ENCODE results near the gene PRRX2. TPM values are rescaled to one million over a fixed set of nuclear protein-coding genes. Genes with fewer than 3 reads are reported as not detected.
"Not testable (repeated sequence)": the region's sequence is repeated elsewhere in the genome, so short reads cannot be mapped to it uniquely, and the experiment has no call there.

The PRRX2 gene
- polyA plus RNA-seq, 4 donors = 0.98 to 2.6 (median 1.5) TPM

GRCh38 chr9:129725795-129726251 lies 60.4 kb downstream of the PRRX2 start:
- DNase-seq (ENCODE audit: low read depth in 4 of 4, low spot score in 3 of 4) = no peak

GRCh38 chr9:129726322-129727160 lies 61.1 kb downstream of the PRRX2 start:
- DNase-seq (ENCODE audit: low read depth in 4 of 4, low spot score in 3 of 4) = no peak

GRCh38 chr9:129728744-129729143 lies 63.3 kb downstream of the PRRX2 start:
- no peak for DNase-seq (ENCODE audit: low read depth in 4 of 4, low spot score in 3 of 4)

- DNase-seq (ENCODE audit: low read depth in 4 of 4, low spot score in 3 of 4) = no peak
These were observed 66.1 kb downstream of the PRRX2 start for GRCh38 chr9:129731477-129732085.

- DNase-seq (ENCODE audit: low read depth in 4 of 4, low spot score in 3 of 4) = no peak
These were observed 66.7 kb downstream of the PRRX2 start for GRCh38 chr9:129732100-129732499.

- no peak for DNase-seq (ENCODE audit: low read depth in 4 of 4, low spot score in 3 of 4)
These were observed 67.6 kb downstream of the PRRX2 start for GRCh38 chr9:129732946-129733631.

GRCh38 chr9:129733632-129733953 lies 68.1 kb downstream of the PRRX2 start:
- DNase-seq (ENCODE audit: low read depth in 4 of 4, low spot score in 3 of 4) = no peak

- no peak for DNase-seq (ENCODE audit: low read depth in 4 of 4, low spot score in 3 of 4)
These were observed 70.1 kb downstream of the PRRX2 start for GRCh38 chr9:129735546-129735945.

GRCh38 chr9:129736334-129736733 lies 70.9 kb downstream of the PRRX2 start:
- DNase-seq (ENCODE audit: low read depth in 4 of 4, low spot score in 3 of 4) = no peak

GRCh38 chr9:129737479-129738274 lies 72.2 kb downstream of the PRRX2 start:
- DNase-seq (ENCODE audit: low read depth in 4 of 4, low spot score in 3 of 4) = peak in 3 of 4 donors; percentile 70 to 75 (median 70)

- DNase-seq (ENCODE audit: low read depth in 4 of 4, low spot score in 3 of 4) = no peak
These were observed 74.0 kb downstream of the PRRX2 start for GRCh38 chr9:129739432-129739831.

- no peak for DNase-seq (ENCODE audit: low read depth in 4 of 4, low spot score in 3 of 4)
These were observed 74.7 kb downstream of the PRRX2 start for GRCh38 chr9:129740174-129740573.

GRCh38 chr9:129740666-129741464 lies 75.4 kb downstream of the PRRX2 start:
- DNase-seq (ENCODE audit: low read depth in 4 of 4, low spot score in 3 of 4) = no peak

GRCh38 chr9:129745200-129745599 lies 79.8 kb downstream of the PRRX2 start:
- peak in 2 of 4 donors; percentile 34 to 45 for DNase-seq (ENCODE audit: low read depth in 4 of 4, low spot score in 3 of 4)

GRCh38 chr9:129746092-129746777 lies 80.8 kb downstream of the PRRX2 start:
- DNase-seq (ENCODE audit: low read depth in 4 of 4, low spot score in 3 of 4) = no peak

- DNase-seq (ENCODE audit: low read depth in 4 of 4, low spot score in 3 of 4) = no peak
These were observed 82.8 kb downstream of the PRRX2 start for GRCh38 chr9:129748249-129748648.

- not testable (repeated sequence) for DNase-seq (ENCODE audit: low read depth in 4 of 4, low spot score in 3 of 4)
These were observed 83.6 kb downstream of the PRRX2 start for GRCh38 chr9:129749052-129749451.

- no peak for DNase-seq (ENCODE audit: low read depth in 4 of 4, low spot score in 3 of 4)
These were observed 84.1 kb downstream of the PRRX2 start for GRCh38 chr9:129749575-129749974.

GRCh38 chr9:129750013-129750638 lies 84.7 kb downstream of the PRRX2 start:
- DNase-seq (ENCODE audit: low read depth in 4 of 4, low spot score in 3 of 4) = no peak

All from left renal pelvis (tissue), 4 donors.